H1 (cell line): ENCODE data around the gene MFN1. TPM values are rescaled to one million over a fixed set of nuclear protein-coding genes. Genes with fewer than 3 reads are reported as not detected.
A peak's percentile ranks its signal among the peaks of the same experiment; 100 is the strongest.

ENCODE experiments used
- CTCF ChIA-PET: fragments of 300-600 bp; sonication (Branson Sonifier 250); formaldehyde crosslinking; loops from one replicate; lab custom pipeline; 2021; ENCODE audit not compliant: partially characterized antibody; lab: Charles Lee
- POLR2A ChIA-PET: fragments of 300-600 bp; sonication (Branson Sonifier 250); formaldehyde crosslinking; loops from one replicate; lab custom pipeline; 2021; ENCODE audit warnings: inconsistent platforms; ENCODE audit not compliant: partially characterized antibody; lab: Charles Lee
- DNase-seq, 2 experiments: peaks; one replicate each; pipeline versions ENCODE4 v3.0.0 to v3.0.0-alpha.2; 2010 to 2022; ENCODE audit warnings: low spot score in 2 of 2, low read depth in 1 of 2, mixed read lengths in 1 of 2
- FAIRE-seq: peaks from 2 replicates; lab custom pipeline; 2011; peaks lifted over from hg19 to GRCh38; lab: Jason Lieb, UNC
- H2AFZ ChIP-seq: 2 replicates; pipeline ENCODE4 v1.8.1; 2012; ENCODE audit warnings: low read length, inconsistent platforms
- H2AK5ac ChIP-seq: 2 replicates; pipeline ENCODE4 v1.6.1; 2013; ENCODE audit warnings: low read depth, low read length
- H2BK120ac ChIP-seq: replicated peaks from 2 replicates; pipeline ENCODE3; 2013; ENCODE audit warnings: low read depth, low read length, inconsistent platforms
- H2BK12ac ChIP-seq: 2 replicates; pipeline ENCODE4 v1.6.1; 2013; ENCODE audit warnings: low read depth, low read length
- H2BK15ac ChIP-seq: 2 replicates; pipeline ENCODE4 v1.6.1; 2013; ENCODE audit warnings: low read length
- H2BK20ac ChIP-seq: 2 replicates; pipeline ENCODE4 v1.6.1; 2013; ENCODE audit warnings: low read length
- H2BK5ac ChIP-seq: 2 replicates; pipeline ENCODE4 v1.6.1; 2013; ENCODE audit warnings: low read depth, low read length
- H3K14ac ChIP-seq: 2 replicates; pipeline ENCODE4 v1.6.1; 2013; ENCODE audit warnings: inconsistent platforms; ENCODE audit not compliant: insufficient read length
- H3K18ac ChIP-seq: 2 replicates; pipeline ENCODE4 v1.6.1; 2013; ENCODE audit warnings: low read length; ENCODE audit errors: extremely low read depth
- H3K23ac ChIP-seq: 2 replicates; pipeline ENCODE4 v1.6.1; 2013; ENCODE audit warnings: inconsistent platforms; ENCODE audit not compliant: insufficient read length
- H3K23me2 ChIP-seq: 2 replicates; pipeline ENCODE4 v1.6.1; 2013; ENCODE audit warnings: low read depth, low read length
- H3K27ac ChIP-seq: 2 replicates; pipeline ENCODE4 v1.6.1; 2011; ENCODE audit warnings: low read depth, low read length, inconsistent platforms
- H3K27me3 ChIP-seq, 4 experiments: replicated peaks in 1 of 4; 1 replicate in 1 of 4; 2 replicates in 3 of 4; pipeline versions ENCODE4 v1.6.1 to v1.8.1; 2011 to 2013; ENCODE audit warnings: low read length in 3 of 4, mild to moderate bottlenecking in 3 of 4, inconsistent platforms in 2 of 4, mixed read lengths in 2 of 4, moderate library complexity in 1 of 4; ENCODE audit not compliant: control insufficient read depth in 3 of 4, insufficient read depth in 3 of 4; ENCODE audit errors: extremely low read depth in 1 of 4
- H3K36me3 ChIP-seq, 4 experiments: 2 replicates each; pipeline versions ENCODE4 v1.6.1 to v1.8.1; 2011 to 2013; ENCODE audit warnings: mild to moderate bottlenecking in 4 of 4, low read length in 3 of 4, moderate library complexity in 2 of 4, control low read depth in 1 of 4, inconsistent platforms in 1 of 4; ENCODE audit not compliant: insufficient read depth in 4 of 4, control insufficient read depth in 2 of 4
- H3K4ac ChIP-seq: replicated peaks from 2 replicates; pipeline ENCODE3; 2013; ENCODE audit warnings: low read length, low read depth, mixed read lengths, inconsistent platforms; ENCODE audit not compliant: insufficient read length
- H3K4me1 ChIP-seq, 4 experiments: replicated peaks in 1 of 4; 1 replicate in 1 of 4; 2 replicates in 3 of 4; pipeline versions ENCODE4 v1.6.1 to v1.8.1; 2011 to 2013; ENCODE audit warnings: low read length in 3 of 4, inconsistent platforms in 2 of 4, mixed read lengths in 1 of 4; ENCODE audit not compliant: insufficient read depth in 4 of 4, control insufficient read depth in 3 of 4
- H3K4me2 ChIP-seq, 2 experiments: 2 replicates each; pipeline versions ENCODE4 v1.6.1 to v1.8.1; 2011 to 2013; ENCODE audit warnings: low read depth in 2 of 2, low read length in 2 of 2, control low read depth in 1 of 2, inconsistent platforms in 1 of 2, mild to moderate bottlenecking in 1 of 2; ENCODE audit not compliant: insufficient read depth in 1 of 2
- H3K4me3 ChIP-seq, 4 experiments: fragments of 200-600, 300-600 bp in 1 of 4; sonication (generic), shearing (Covaris generic), sonication (Bioruptor Twin) in 1 of 4; 2 replicates each; pipeline versions ENCODE4 v1.5.1 to v1.8.1; 2011 to 2016; ENCODE audit warnings: low read length in 4 of 4, low read depth in 3 of 4, control low read depth in 2 of 4, inconsistent platforms in 2 of 4, mild to moderate bottlenecking in 2 of 4, mixed read lengths in 1 of 4, moderate library complexity in 1 of 4; ENCODE audit not compliant: insufficient read depth in 2 of 4; ENCODE audit errors: extremely low read depth in 1 of 4
- H3K56ac ChIP-seq: replicated peaks from 2 replicates; pipeline ENCODE3; 2013; ENCODE audit warnings: low read depth, mild to moderate bottlenecking, mixed read lengths, low read length, inconsistent platforms; ENCODE audit not compliant: insufficient read length
- H3K79me1 ChIP-seq: 2 replicates; pipeline ENCODE4 v1.6.1; 2013; ENCODE audit warnings: low read depth, low read length, control low read depth
- H3K79me2 ChIP-seq, 2 experiments: 2 replicates each; pipeline versions ENCODE4 v1.6.1 to v1.8.1; 2012 to 2013; ENCODE audit warnings: low read length in 2 of 2, mild to moderate bottlenecking in 2 of 2, inconsistent platforms in 1 of 2; ENCODE audit not compliant: insufficient read depth in 2 of 2, control insufficient read depth in 1 of 2
- H3K9ac ChIP-seq, 4 experiments: replicated peaks in 1 of 4; 1 replicate in 1 of 4; 2 replicates in 3 of 4; pipeline versions ENCODE4 v1.6.1 to v1.8.1; 2011 to 2013; ENCODE audit warnings: low read depth in 3 of 4, low read length in 3 of 4, control low read depth in 2 of 4, mild to moderate bottlenecking in 2 of 4, moderate library complexity in 2 of 4, inconsistent platforms in 1 of 4; ENCODE audit errors: extremely low read depth in 1 of 4
- H3K9me3 ChIP-seq, 2 experiments: 2 replicates each; pipeline versions ENCODE4 v1.6.1 to v1.8.1; 2012 to 2013; ENCODE audit warnings: mild to moderate bottlenecking in 2 of 2, moderate library complexity in 2 of 2, control low read depth in 1 of 2, inconsistent platforms in 1 of 2, low read depth in 1 of 2, low read length in 1 of 2, mixed read lengths in 1 of 2; ENCODE audit not compliant: insufficient read depth in 2 of 2
- H4K20me1 ChIP-seq, 2 experiments: replicated peaks in 1 of 2; 2 replicates each; pipeline versions ENCODE3 to v1.8.1; 2011 to 2013; ENCODE audit warnings: inconsistent platforms in 2 of 2, low read length in 2 of 2, mild to moderate bottlenecking in 1 of 2; ENCODE audit not compliant: insufficient read depth in 2 of 2, control insufficient read depth in 1 of 2
- H4K5ac ChIP-seq: 2 replicates; pipeline ENCODE4 v1.6.1; 2013; ENCODE audit warnings: low read length, low read depth, mixed read lengths, inconsistent platforms; ENCODE audit not compliant: insufficient read length
- H4K8ac ChIP-seq: 2 replicates; pipeline ENCODE4 v1.8.0; 2013; ENCODE audit warnings: mild to moderate bottlenecking, moderate library complexity, low read length, inconsistent platforms; ENCODE audit not compliant: insufficient read depth; ENCODE audit errors: extremely low read depth
- H4K91ac ChIP-seq: replicated peaks from 2 replicates; pipeline ENCODE3; 2013; ENCODE audit warnings: low read length, mixed read lengths, inconsistent platforms; ENCODE audit not compliant: insufficient read length
- SIX5 ChIP-seq: IDR thresholded peaks from 2 replicates; pipeline ENCODE4 v1.6.1; 2011; ENCODE audit warnings: mild to moderate bottlenecking, low read depth, low read length
- WGBS, 2 experiments: shearing (Covaris generic) in 1 of 2; methylation state at CpG; one replicate each; pipeline versions ENCODE4 v1.1.6 to v1.1.7; 2013 to 2015; ENCODE audit warnings: low lambda C conversion rate in 2 of 2, mixed read lengths in 2 of 2, inconsistent platforms in 1 of 2, low coverage in 1 of 2, missing lambda C conversion rate in 1 of 2; ENCODE audit not compliant: insufficient replicate concordance in 2 of 2, insufficient coverage in 1 of 2, insufficient read length in 1 of 2; ENCODE audit errors: extremely low coverage in 1 of 2, missing lambda C conversion rate in 1 of 2; 5-methylcytosine and 5-hydroxymethylcytosine counted together
- polyA plus RNA-seq, 7 experiments: library from polyadenylated mRNA; depleted of rRNA in 3 of 7; stranded (reverse) in 5 of 7; unstranded in 2 of 7; fragments of >200 nt in 5 of 7; fragments of 200-250 nt in 2 of 7; gene quantifications; 1 replicate in 5 of 7; 2 replicates in 1 of 7; 4 replicates in 1 of 7; pipeline versions ENCODE4 v1.2.1 to v1.2.3, GENCODE V29; 2011 to 2013; ENCODE audit warnings: missing spikeins in 2 of 7, mixed read lengths in 2 of 7
- total RNA-seq: library from RNA; stranded (reverse); fragmentation: NEBNext Ultra II Directional; extraction: Animal tissue kit (Norgen Biotek cat#: 25700); gene quantifications from 2 replicates; pipeline ENCODE4 v1.2.1, GENCODE V29; 2021

MFN1 gene
- total and polyA plus RNA-seq, 2 of the 8 experiments (the other 6 are each of a cell fraction or from before 2014, with no cell fraction given): 9.1 to 35.6 TPM

DNA sequence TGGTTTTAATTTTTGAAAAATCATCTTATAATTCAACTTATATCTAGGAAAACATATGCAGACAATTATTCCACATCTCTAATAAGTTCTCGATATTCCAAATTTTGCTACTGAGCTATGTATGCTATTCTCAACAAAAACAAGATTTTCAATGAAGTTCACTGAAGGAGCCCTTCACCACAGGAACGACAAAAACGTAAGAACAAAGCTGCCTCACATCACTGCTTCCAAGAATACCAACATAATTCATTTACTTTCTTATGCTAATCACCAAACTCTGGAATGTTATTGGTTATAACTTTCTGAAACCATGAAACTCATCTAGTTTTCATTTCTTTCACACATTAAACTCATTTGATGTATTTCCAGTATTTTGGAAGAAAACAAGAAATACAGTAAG, 54.1 kb downstream of the MFN1 start:
- Histone ChIP-seq H3K4ac (no peak overlapping the region), H2BK5ac (no peak overlapping the region), H3K56ac (no peak overlapping the region), H3K4me3 (no peak overlapping the region), H3K14ac (no peak overlapping the region), H2BK20ac (no peak overlapping the region), H4K5ac (no peak overlapping the region), H3K27ac (no peak overlapping the region), H3K27me3 (no peaks in the 10 kb centered on the region), H2BK15ac (no peak overlapping the region), H3K4me2 (no peak overlapping the region), H3K79me2 (no peaks in the 10 kb centered on the region), H4K8ac (no peak overlapping the region), H4K20me1 (no peaks in the 10 kb centered on the region), H2BK120ac (no peak overlapping the region), H3K9ac (no peak overlapping the region), H3K9me3 (no peaks in the 10 kb centered on the region), H3K36me3 (peaks cover 0 to 4% (median 0%) of the 10 kb centered on the region in 4 experiments; a peak in 1 of 8 replicates), H2BK12ac (no peak overlapping the region), H2AFZ (no peak overlapping the region), H3K23ac (no peak overlapping the region), H3K4me1 (peaks cover 0 to 13% (median 4%) of the 10 kb centered on the region in 4 experiments; a peak in 3 of 7 replicates), H4K91ac (no peak overlapping the region), H3K23me2 (no peaks in the 10 kb centered on the region), H3K79me1 (no peaks in the 10 kb centered on the region), H3K18ac (no peak overlapping the region), H2AK5ac (no peak overlapping the region)
- CTCF ChIA-PET: no interaction called here
- DNase-seq (no peak), FAIRE-seq (peak; percentile 7)
- no peak for TF ChIP-seq SIX5
- 55% methylated on average over 3 of the region's 3 CpGs; no CpG with 5 or more reads in 1 of the 2 experiments for WGBS, 2 experiments
- POLR2A ChIA-PET: no interaction called here
